ENCODE data around the gene SEPSECS. TPM values are rescaled to one million over a fixed set of nuclear protein-coding genes. Genes with fewer than 3 reads are reported as not detected.

The SEPSECS gene
- total and polyA plus RNA-seq, 8 donors: 0.29 to 33.0 (median 3.7) TPM

DNA sequence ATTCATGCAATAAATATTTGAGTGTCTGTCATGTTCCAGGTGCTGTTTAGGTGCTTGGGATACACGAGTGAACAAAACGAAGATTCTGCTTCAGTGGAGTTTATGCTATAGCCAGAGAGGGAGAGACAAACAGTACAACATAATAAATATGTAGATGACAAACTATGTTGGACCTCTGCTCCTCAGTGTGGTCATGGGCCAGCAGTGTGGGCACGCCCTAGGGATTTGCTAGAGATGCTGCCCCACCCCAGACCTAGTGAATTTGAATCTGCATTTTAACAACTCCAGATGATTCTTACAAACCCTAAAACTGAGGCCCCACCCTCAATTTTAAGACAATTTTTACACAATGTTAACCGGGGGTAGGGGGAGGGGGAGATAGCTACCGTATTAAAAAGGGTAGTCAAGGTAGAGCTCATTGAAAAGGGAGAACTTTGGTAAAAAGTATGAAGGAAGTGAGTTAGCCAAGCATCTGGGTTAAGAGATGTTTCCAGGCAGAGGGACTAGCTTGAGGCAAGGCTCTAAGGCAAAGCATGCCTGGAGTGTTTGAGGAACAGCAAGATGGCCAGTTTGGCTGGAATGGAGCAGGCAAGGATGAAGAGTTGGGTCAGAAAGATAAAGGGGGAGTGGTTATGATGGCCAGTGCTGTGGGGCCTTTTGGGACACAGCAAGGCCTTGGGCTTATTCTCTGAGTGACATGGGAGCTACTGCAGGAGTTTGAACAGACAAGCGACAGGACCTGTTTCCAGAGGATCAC is 42.4 kb downstream of the SEPSECS start:
- 91 to 97% (median 93%) methylated on average over 6 of the region's 6 CpGs for WGBS, 5 donors
- Histone ChIP-seq H3K27me3 (no peaks in the 10 kb centered on the region), H3K9me3 (no peaks in the 10 kb centered on the region), H3K4me3 (no peak overlapping the region), H3K36me3 (peaks cover 0 to 15% (median 6%) of the 10 kb centered on the region in 4 donors), H3K4me1 (peaks cover 0 to 14% (median 0%) of the 10 kb centered on the region in 4 donors), H3K27ac (no peak overlapping the region)
- intact Hi-C loops (cut with DNase I; ENCODE audit: low total_unique reads): no loop called here
- DNase-seq: no peak
- TF ChIP-seq POLR2A (IDR thresholded peaks at IDR 0.05): no peak

DNA sequence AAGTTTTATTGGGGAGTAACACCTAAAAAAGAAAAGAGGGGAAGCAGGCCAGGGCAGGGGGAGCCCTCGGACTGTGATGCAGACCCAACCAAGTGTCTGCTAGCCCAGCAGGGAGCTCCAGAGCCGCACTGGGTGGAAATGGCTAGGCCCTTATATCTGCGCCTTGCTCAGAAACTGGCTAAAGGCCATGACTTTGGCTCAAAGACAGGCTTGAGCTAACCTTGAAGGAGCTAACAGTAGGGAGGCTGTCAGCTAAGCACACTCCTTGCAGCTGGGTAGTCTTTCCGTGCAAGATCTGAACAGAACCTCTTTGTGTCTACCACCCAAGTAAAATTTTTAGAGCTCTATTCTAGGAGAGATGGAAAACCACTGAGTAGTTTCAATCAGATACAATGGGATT is 43.0 kb downstream of the SEPSECS start:
- Histone ChIP-seq H3K4me1 (peaks cover 0 to 15% (median 0%) of the 10 kb centered on the region in 4 donors), H3K36me3 (peaks cover 0 to 9% (median 2%) of the 10 kb centered on the region in 4 donors), H3K27me3 (no peaks in the 10 kb centered on the region), H3K27ac (no peak overlapping the region), H3K9me3 (no peaks in the 10 kb centered on the region), H3K4me3 (no peak overlapping the region)
- no peak for DNase-seq
- WGBS, 5 donors: 86 to 94% (median 89%) methylated on average over 4 of the region's 4 CpGs
- TF ChIP-seq CTCF (IDR thresholded peaks at IDR 0.05): no peak
- TF ChIP-seq EP300 (IDR thresholded peaks at IDR 0.05): no peak
- no peak for TF ChIP-seq POLR2AphosphoS5 (IDR thresholded peaks at IDR 0.05)
- no peak for TF ChIP-seq POLR2A (IDR thresholded peaks at IDR 0.05)
- intact Hi-C loops (cut with DNase I; ENCODE audit: low total_unique reads): no loop called here

DNA sequence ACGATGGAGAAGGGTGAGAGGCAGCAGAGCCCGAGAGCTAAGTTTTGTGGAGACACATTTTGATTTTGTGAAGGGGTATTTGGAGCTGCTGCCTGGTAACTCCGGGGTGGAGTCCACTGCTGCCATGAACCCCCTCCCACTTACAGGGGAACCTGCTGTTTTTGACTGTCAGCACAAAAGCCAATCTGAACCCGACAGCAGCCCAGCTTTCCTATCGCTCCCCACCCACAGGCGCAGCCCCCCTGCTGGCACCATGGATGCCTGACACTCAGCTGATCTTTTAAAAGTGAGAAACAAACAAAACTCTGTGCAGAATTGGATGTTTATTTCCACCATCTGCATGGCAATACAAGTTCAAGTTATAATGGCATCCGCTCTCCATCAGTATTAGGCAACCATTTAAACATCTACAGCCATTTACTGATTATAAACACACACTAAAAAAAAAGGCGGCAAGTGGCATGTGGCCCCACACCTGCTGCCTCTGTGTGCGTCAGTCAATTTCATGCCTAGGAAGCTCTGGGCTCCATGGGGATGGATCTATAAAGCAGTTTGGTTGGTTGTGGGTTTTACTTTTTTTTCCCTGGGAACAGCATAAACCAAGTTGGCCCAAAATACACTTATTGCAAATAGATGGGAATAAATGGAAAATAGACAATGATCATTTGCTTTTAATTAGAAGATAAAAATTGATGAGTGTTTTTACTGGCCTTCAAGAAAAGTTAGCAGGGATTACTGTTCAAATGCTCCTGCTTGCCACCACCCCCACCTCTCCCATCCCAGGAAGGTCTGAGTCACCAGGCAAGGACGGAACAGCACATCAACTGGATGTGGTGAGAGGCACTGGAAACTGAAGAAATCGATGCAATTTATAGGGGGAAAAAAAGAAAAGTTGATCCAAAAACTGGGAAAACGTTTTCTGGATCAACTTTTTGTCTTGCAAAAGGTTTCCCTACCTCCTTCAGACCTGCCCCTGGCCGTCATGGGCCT is 46.0 kb downstream of the SEPSECS start:
- Histone ChIP-seq H3K27ac (peak overlapping the region in 1 of 5 donors; percentile 69), H3K4me1 (peaks cover 0 to 15% (median 0%) of the 10 kb centered on the region in 4 donors), H3K9me3 (no peaks in the 10 kb centered on the region), H3K4me3 (no peak overlapping the region), H3K27me3 (no peaks in the 10 kb centered on the region), H3K36me3 (no peaks in the 10 kb centered on the region)
- 64 to 75% (median 69%) methylated on average over 13 of the region's 13 CpGs for WGBS, 5 donors
- TF ChIP-seq POLR2A (IDR thresholded peaks at IDR 0.05): no peak
- TF ChIP-seq CTCF (IDR thresholded peaks at IDR 0.05): no peak
- TF ChIP-seq POLR2AphosphoS5 (IDR thresholded peaks at IDR 0.05): no peak
- TF ChIP-seq EP300 (IDR thresholded peaks at IDR 0.05): no peak
- intact Hi-C loops (cut with DNase I; ENCODE audit: low total_unique reads): no loop called here
- no peak for DNase-seq

GRCh38 chr4:25112995-25113380 is 47.3 kb downstream of the SEPSECS start:
- 77 to 86% (median 83%) methylated on average over 3 of the region's 3 CpGs for WGBS, 5 donors
- no peak for TF ChIP-seq EP300 (IDR thresholded peaks at IDR 0.05)
- no peak for TF ChIP-seq POLR2A (IDR thresholded peaks at IDR 0.05)
- no peak for TF ChIP-seq CTCF (IDR thresholded peaks at IDR 0.05)
- no peak for TF ChIP-seq POLR2AphosphoS5 (IDR thresholded peaks at IDR 0.05)
- no peak for DNase-seq
- intact Hi-C loops (cut with DNase I; ENCODE audit: low total_unique reads): no loop called here
- peaks cover 0 to 15% (median 0%) of the 10 kb centered on the region in 4 donors for H3K4me1 ChIP-seq
- no peaks in the 10 kb centered on the region for H3K9me3 ChIP-seq
- peak overlapping the region in 1 of 5 donors; percentile 69 for H3K27ac ChIP-seq
- H3K27me3 ChIP-seq: no peaks in the 10 kb centered on the region
- H3K36me3 ChIP-seq: no peaks in the 10 kb centered on the region
- H3K4me3 ChIP-seq: no peak overlapping the region

Data from stomach (tissue), 9 donors.